ENCODE results near the gene DEAF1. TPM values are rescaled to one million over a fixed set of nuclear protein-coding genes. Genes with fewer than 3 reads are reported as not detected.

DEAF1 gene
- total and polyA plus RNA-seq, 10 of the 15 experiments (the other 5 are each of a cell fraction or from before 2014, with no cell fraction given): 0.68 to 51.3 (median 25.9) TPM

DNA sequence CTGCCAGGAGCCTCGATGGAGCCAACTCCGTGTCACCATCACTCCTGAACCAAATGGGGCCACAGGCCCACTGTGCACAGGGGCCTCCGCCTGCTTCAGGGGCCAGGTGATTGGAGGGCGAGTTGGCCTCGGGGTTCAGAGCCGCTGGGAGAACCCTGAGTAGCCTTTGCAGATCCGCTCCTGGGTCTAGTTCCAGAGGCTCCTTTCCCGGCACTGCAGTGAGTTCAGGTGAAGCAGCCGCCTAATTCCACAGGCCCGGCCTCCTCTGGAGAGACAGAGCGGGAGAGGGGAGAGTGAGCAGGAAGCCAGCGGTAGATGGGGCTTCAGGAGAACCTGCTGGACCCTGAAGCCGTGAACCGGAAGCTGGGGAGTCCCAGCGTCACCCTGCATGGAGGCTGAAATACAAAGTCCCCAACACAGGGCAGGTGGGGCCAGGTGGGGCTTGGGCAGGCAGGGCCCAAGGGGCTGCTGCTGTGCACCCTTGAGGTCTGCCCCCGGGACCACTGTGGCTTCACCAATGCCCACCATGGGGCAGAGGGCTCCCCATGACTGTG is 35.4 kb downstream of the DEAF1 start:
- in situ Hi-C loops (cut with MboI) (loop anchor here (10.0 kb wide), 1 partner anchor 65 kb away; no protein-coding TSS in a partner anchor), intact Hi-C loops (cut with micrococcal nuclease; ENCODE audit: unreplicated experiment) (no loop called here)
- no TSS peak for BruUV-seq (replicated peaks)
- H3K79me2 ChIP-seq (ENCODE audit: control insufficient read depth, insufficient read depth, low read length): no peaks in the 10 kb centered on the region
- no peaks in the 10 kb centered on the region for H4K20me1 ChIP-seq (ENCODE audit: control insufficient read depth, insufficient read depth)
- H3K4me1 ChIP-seq (ENCODE audit: control insufficient read depth, insufficient read depth, low read length): peaks cover 13% of the 10 kb centered on the region
- RAD21 ChIA-PET (ENCODE audit: unreplicated experiment): interaction anchor here (2.9 kb wide), 1 partner anchor 66 kb away, joined by 15 read pairs; no protein-coding TSS in a partner anchor
- H3K9ac ChIP-seq (ENCODE audit: control insufficient read depth, insufficient read depth, low read length): 0 out of 2 replicates have a peak overlapping the region, but pooled peaks have one; percentile 13
- no peak overlapping the region; the same call in 1 of the 2 replicates for H3K4me2 ChIP-seq (ENCODE audit: control insufficient read depth, insufficient read depth)
- CTCF ChIA-PET: interaction anchor here (0.5 to 9.5 kb wide), 3 partner anchors 15 to 297 kb away, joined by 3 to 91 read pairs (median 3); no protein-coding TSS in a partner anchor
- POLR2A ChIA-PET: no interaction called here
- ATAC-seq: no peak
- H3K9me3 ChIP-seq (replicated peaks; ENCODE audit: control insufficient read depth, insufficient read depth, low read length): no peaks in the 10 kb centered on the region
- H3K27ac ChIP-seq (ENCODE audit: control insufficient read depth, insufficient read depth): peak overlapping the region; percentile 52
- H2AFZ ChIP-seq (ENCODE audit: control insufficient read depth, low read depth, low read length): peak overlapping the region; percentile 39; the same call in 1 of the 2 replicates
- TF ChIP-seq NFYB (IDR thresholded peaks at IDR 0.05; ENCODE audit: insufficient read depth, low read depth, low read length) (no peak), HDGF (IDR thresholded peaks at IDR 0.05) (no peak), POLR2A (IDR thresholded peaks at IDR 0.05; ENCODE audit: low read depth, low read length) (0 out of 2 replicates have a peak, but pooled peaks have one; percentile 28), TBL1XR1 (IDR thresholded peaks at IDR 0.05; ENCODE audit: low read depth, low read length) (no peak), CHD2 (IDR thresholded peaks at IDR 0.05; ENCODE audit: borderline replicate concordance, low read depth, low read length) (no peak), ETV6 (conservative IDR thresholded peaks at IDR 0.05 in 1 of 2, IDR thresholded peaks at IDR 0.05 in 1 of 2; ENCODE audit: borderline replicate concordance in 1 of 2, low read depth in 1 of 2) (no peak), SMAD1 (IDR thresholded peaks at IDR 0.05; ENCODE audit: low read depth, partially characterized antibody) (no peak), SIN3A (IDR thresholded peaks at IDR 0.05; ENCODE audit: low read depth, low read length) (no peak)
- H3K27me3 ChIP-seq (replicated peaks in 1 of 2; ENCODE audit: control insufficient read depth in 2 of 2, insufficient read depth in 2 of 2, low read length in 1 of 2): no peaks in the 10 kb centered on the region
- WGBS (ENCODE audit: insufficient coverage, insufficient replicate concordance, low lambda C conversion rate, missing lambda C conversion rate): 53% methylated on average over 16 of the region's 16 CpGs
- peaks cover 9 to 15% of the 10 kb centered on the region in 2 experiments; a peak in 3 of 4 replicates for H3K36me3 ChIP-seq (ENCODE audit: control insufficient read depth in 2 of 2, insufficient read depth in 2 of 2, low read length in 1 of 2)
- SMC1A ChIA-PET (ENCODE audit: uncharacterized antibody, unreplicated experiment): interaction anchor here (1.0 to 1.6 kb wide), 2 partner anchors 30 to 62 kb away, joined by 3 read pairs; no protein-coding TSS in a partner anchor
- no peak for DNase-seq (ENCODE audit: low read depth, low spot score)
- FAIRE-seq: no peak
- H3K4me3 ChIP-seq: no peak overlapping the region

All from GM12878 (cell line).